Measurements from ENCODE around the gene LDHB.

GRCh38 chr12:21615431-21615830 lies 42.2 kb downstream of the LDHB start:
- no peak for TF ChIP-seq RAD21 (conservative IDR thresholded peaks at IDR 0.05 in 1 of 2, IDR thresholded peaks at IDR 0.05 in 1 of 2)
- TF ChIP-seq CTCF (IDR thresholded peaks at IDR 0.05), result no peak
- TF ChIP-seq SMC3 (IDR thresholded peaks at IDR 0.05), result no peak
- no peak for TF ChIP-seq POLR2AphosphoS2 (conservative IDR thresholded peaks at IDR 0.05; ENCODE audit: low read length)
- no peak for TF ChIP-seq REST (IDR thresholded peaks at IDR 0.05)
- TF ChIP-seq HMGXB4 (CRISPR knock-in tag; IDR thresholded peaks at IDR 0.05; ENCODE audit: borderline replicate concordance), result no peak
- TF ChIP-seq MAX (IDR thresholded peaks at IDR 0.05), result no peak
- no peak for TF ChIP-seq POLR2A (IDR thresholded peaks at IDR 0.05; ENCODE audit: low read length)
- TF ChIP-seq MAFK (IDR thresholded peaks at IDR 0.05; ENCODE audit: partially characterized antibody), result no peak
- no peak for TF ChIP-seq RFX5 (IDR thresholded peaks at IDR 0.05)
- TF ChIP-seq EP300 (IDR thresholded peaks at IDR 0.05), result no peak
- TF ChIP-seq HDAC2 (IDR thresholded peaks at IDR 0.05), result no peak

All from A549 (cell line).